Mesendoderm (in vitro differentiated cells): ENCODE results near the gene GRID2.

Experiments
- DNase-seq: peaks from one replicate; pipeline ENCODE4 v3.0.0; 2013
- H2AK5ac ChIP-seq: 2 replicates; pipeline ENCODE4 v1.6.1; 2013; ENCODE audit warnings: low read length, inconsistent platforms
- H2BK120ac ChIP-seq: 2 replicates; pipeline ENCODE4 v1.6.1; 2013; ENCODE audit warnings: low read depth, mild to moderate bottlenecking, low read length, moderate library complexity, mixed read lengths
- H2BK15ac ChIP-seq: replicated peaks from 2 replicates; pipeline ENCODE4 v1.6.1; 2013; ENCODE audit warnings: low read depth, mild to moderate bottlenecking, moderate library complexity
- H2BK5ac ChIP-seq: 2 replicates; pipeline ENCODE4 v1.6.1; 2013; ENCODE audit warnings: low read length, inconsistent platforms
- H3K18ac ChIP-seq: 2 replicates; pipeline ENCODE4 v1.6.1; 2013; ENCODE audit warnings: mild to moderate bottlenecking, low read length, mixed read lengths
- H3K23ac ChIP-seq: one replicate; pipeline ENCODE4 v1.6.1; 2013; ENCODE audit warnings: low read length
- H3K27ac ChIP-seq: 2 replicates; pipeline ENCODE4 v1.5.1; 2013; ENCODE audit warnings: low read depth, mild to moderate bottlenecking, inconsistent platforms, low read length, moderate library complexity
- H3K27me3 ChIP-seq: 2 replicates; pipeline ENCODE4 v1.6.1; 2013; ENCODE audit warnings: low read length, control low read depth, mild to moderate bottlenecking, inconsistent platforms; ENCODE audit not compliant: insufficient read depth, poor library complexity
- H3K36me3 ChIP-seq: 2 replicates; pipeline ENCODE4 v1.6.1; 2013; ENCODE audit warnings: low read length, inconsistent platforms; ENCODE audit not compliant: control insufficient read depth, insufficient read depth
- H3K4ac ChIP-seq: one replicate; pipeline ENCODE4 v1.6.1; 2013; ENCODE audit warnings: low read depth, mild to moderate bottlenecking, low read length, moderate library complexity
- H3K4me1 ChIP-seq: 2 replicates; pipeline ENCODE4 v1.6.1; 2013; ENCODE audit warnings: low read depth, low read length, inconsistent platforms; ENCODE audit not compliant: control insufficient read depth
- H3K4me2 ChIP-seq: 2 replicates; pipeline ENCODE4 v1.6.1; 2013; ENCODE audit warnings: low read length
- H3K4me3 ChIP-seq: 2 replicates; pipeline ENCODE4 v1.5.1; 2013; ENCODE audit warnings: mild to moderate bottlenecking, low read length
- H3K56ac ChIP-seq: one replicate; pipeline ENCODE4 v1.6.1; 2013; ENCODE audit warnings: low read length
- H3K79me1 ChIP-seq: 2 replicates; pipeline ENCODE4 v1.6.1; 2013; ENCODE audit warnings: low read length, inconsistent platforms
- H3K79me2 ChIP-seq: 2 replicates; pipeline ENCODE4 v1.6.1; 2013; ENCODE audit warnings: mild to moderate bottlenecking, low read length; ENCODE audit not compliant: control insufficient read depth, insufficient read depth
- H3K9ac ChIP-seq: 2 replicates; pipeline ENCODE4 v1.6.1; 2013; ENCODE audit warnings: low read length, inconsistent platforms
- H4K5ac ChIP-seq: one replicate; pipeline ENCODE4 v1.6.1; 2013; ENCODE audit warnings: low read length
- H4K8ac ChIP-seq: one replicate; pipeline ENCODE4 v1.6.1; 2013; ENCODE audit warnings: low read depth, mild to moderate bottlenecking, control low read depth, low read length, moderate library complexity
- WGBS: extraction: QIAGEN DNeasy Blood & Tissue Kit; methylation state at CpG from one replicate; pipeline ENCODE4 v1.1.7; 2013; ENCODE audit warnings: low lambda C conversion rate, missing lambda C conversion rate; ENCODE audit not compliant: insufficient coverage; ENCODE audit errors: extremely low coverage; 5-methylcytosine and 5-hydroxymethylcytosine counted together

The GRID2 gene

GRCh38 chr4:93710847-93711430 lies 1407.2 kb downstream of the GRID2 start:
- H4K8ac ChIP-seq: no peak overlapping the region
- H3K9ac ChIP-seq: no peak overlapping the region
- H3K23ac ChIP-seq: no peak overlapping the region
- H3K4me1 ChIP-seq: no peaks in the 10 kb centered on the region
- no peak overlapping the region for H3K4ac ChIP-seq
- no peak overlapping the region for H2BK5ac ChIP-seq
- H3K27ac ChIP-seq: no peak overlapping the region
- no peak overlapping the region for H2BK120ac ChIP-seq
- H3K79me1 ChIP-seq: no peaks in the 10 kb centered on the region
- no peak overlapping the region for H3K4me3 ChIP-seq
- no peak overlapping the region for H3K4me2 ChIP-seq
- H3K27me3 ChIP-seq: no peaks in the 10 kb centered on the region
- WGBS: no CpG with 5 or more reads among the region's 2 CpGs
- H3K36me3 ChIP-seq: no peaks in the 10 kb centered on the region
- H4K5ac ChIP-seq: no peak overlapping the region
- no peak overlapping the region for H3K56ac ChIP-seq
- no peak overlapping the region for H2BK15ac ChIP-seq
- H3K79me2 ChIP-seq: no peaks in the 10 kb centered on the region
- no peak overlapping the region for H2AK5ac ChIP-seq
- peak; percentile 21 for DNase-seq
- no peak overlapping the region for H3K18ac ChIP-seq

- no peak overlapping the region for H4K8ac ChIP-seq
- DNase-seq: no peak
- H3K79me1 ChIP-seq: no peaks in the 10 kb centered on the region
- H3K36me3 ChIP-seq: no peaks in the 10 kb centered on the region
- H4K5ac ChIP-seq: no peak overlapping the region
- H2AK5ac ChIP-seq: no peak overlapping the region
- H3K4me3 ChIP-seq: no peak overlapping the region
- WGBS: no CpG with 5 or more reads among the region's 1 CpG
- no peak overlapping the region for H3K9ac ChIP-seq
- no peak overlapping the region for H3K27ac ChIP-seq
- no peak overlapping the region for H2BK120ac ChIP-seq
- H2BK15ac ChIP-seq: no peak overlapping the region
- no peak overlapping the region for H2BK5ac ChIP-seq
- no peak overlapping the region for H3K4ac ChIP-seq
- no peaks in the 10 kb centered on the region for H3K4me1 ChIP-seq
- no peaks in the 10 kb centered on the region for H3K79me2 ChIP-seq
- H3K56ac ChIP-seq: no peak overlapping the region
- no peaks in the 10 kb centered on the region for H3K27me3 ChIP-seq
- no peak overlapping the region for H3K23ac ChIP-seq
- H3K18ac ChIP-seq: no peak overlapping the region
- no peak overlapping the region for H3K4me2 ChIP-seq
Measured at GRCh38 chr4:93718233-93718632, 1414.5 kb downstream of the GRID2 start.

- Histone ChIP-seq H3K18ac (no peak overlapping the region), H3K79me2 (no peaks in the 10 kb centered on the region), H3K27me3 (no peaks in the 10 kb centered on the region), H3K23ac (no peak overlapping the region), H3K4me2 (no peak overlapping the region), H3K36me3 (no peaks in the 10 kb centered on the region), H3K9ac (no peak overlapping the region), H4K8ac (no peak overlapping the region), H3K4me3 (no peak overlapping the region), H2BK15ac (no peak overlapping the region), H2AK5ac (no peak overlapping the region), H3K79me1 (no peaks in the 10 kb centered on the region), H4K5ac (no peak overlapping the region), H3K27ac (no peak overlapping the region), H3K4ac (no peak overlapping the region), H3K56ac (no peak overlapping the region), H2BK5ac (no peak overlapping the region), H3K4me1 (no peaks in the 10 kb centered on the region), H2BK120ac (no peak overlapping the region)
- DNase-seq: no peak
Measured at GRCh38 chr4:93719552-93719951, 1415.8 kb downstream of the GRID2 start.

- no peak overlapping the region for H2BK15ac ChIP-seq
- no peak overlapping the region for H2BK120ac ChIP-seq
- no peak overlapping the region for H2BK5ac ChIP-seq
- H3K79me1 ChIP-seq: no peaks in the 10 kb centered on the region
- no peak overlapping the region for H3K4ac ChIP-seq
- no peak overlapping the region for H3K9ac ChIP-seq
- H3K79me2 ChIP-seq: no peaks in the 10 kb centered on the region
- no peaks in the 10 kb centered on the region for H3K36me3 ChIP-seq
- no peak overlapping the region for H4K8ac ChIP-seq
- no peak overlapping the region for H3K56ac ChIP-seq
- H3K4me2 ChIP-seq: no peak overlapping the region
- no peaks in the 10 kb centered on the region for H3K4me1 ChIP-seq
- no peak for DNase-seq
- H3K23ac ChIP-seq: no peak overlapping the region
- no peak overlapping the region for H3K4me3 ChIP-seq
- no CpG with 5 or more reads among the region's 1 CpG for WGBS
- H2AK5ac ChIP-seq: no peak overlapping the region
- H3K27ac ChIP-seq: no peak overlapping the region
- no peak overlapping the region for H4K5ac ChIP-seq
- no peak overlapping the region for H3K18ac ChIP-seq
- H3K27me3 ChIP-seq: no peaks in the 10 kb centered on the region
Measured at GRCh38 chr4:93722446-93722845, 1418.7 kb downstream of the GRID2 start.

- H3K4ac ChIP-seq: no peak overlapping the region
Measured at GRCh38 chr4:93730251-93730650, 1426.5 kb downstream of the GRID2 start.

DNA sequence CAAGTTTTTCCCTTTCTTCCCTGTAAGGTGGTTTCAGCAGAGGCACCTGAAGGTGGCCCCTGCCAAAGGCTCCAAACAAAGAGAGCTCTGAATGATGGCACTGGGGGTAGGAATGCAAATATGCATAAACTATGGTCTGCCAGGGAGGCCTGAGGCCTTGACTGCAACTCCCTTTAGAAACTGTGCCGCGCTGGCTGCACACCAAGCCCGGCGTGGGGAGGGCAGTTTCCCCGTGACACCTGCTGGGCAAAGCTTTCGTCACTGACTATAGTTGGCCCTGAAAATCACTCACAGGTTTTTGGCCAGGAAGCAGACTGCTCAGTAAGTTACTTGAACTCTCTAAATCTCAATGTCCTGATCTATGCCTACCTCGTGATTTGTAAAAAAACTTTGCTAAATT lies 1427.0 kb downstream of the GRID2 start:
- Histone ChIP-seq H3K79me2 (no peaks in the 10 kb centered on the region), H4K5ac (no peak overlapping the region), H2AK5ac (no peak overlapping the region), H3K56ac (no peak overlapping the region), H2BK15ac (no peak overlapping the region), H3K27ac (no peak overlapping the region), H3K36me3 (no peaks in the 10 kb centered on the region), H3K9ac (no peak overlapping the region), H3K4me1 (peaks cover 2% of the 10 kb centered on the region), H3K4me2 (no peak overlapping the region), H2BK120ac (no peak overlapping the region), H3K18ac (no peak overlapping the region), H3K4ac (no peak overlapping the region), H3K4me3 (no peak overlapping the region), H3K79me1 (no peaks in the 10 kb centered on the region), H4K8ac (no peak overlapping the region), H2BK5ac (no peak overlapping the region), H3K27me3 (no peaks in the 10 kb centered on the region), H3K23ac (no peak overlapping the region)
- no peak for DNase-seq
- WGBS: no CpG with 5 or more reads among the region's 7 CpGs

More at GRCh38 chr4:93730251-93730650, 1426.5 kb downstream of the GRID2 start:
- peaks cover 2% of the 10 kb centered on the region for H3K4me1 ChIP-seq
- H2BK5ac ChIP-seq: no peak overlapping the region
- no peak overlapping the region for H3K27ac ChIP-seq
- H3K18ac ChIP-seq: no peak overlapping the region
- H3K9ac ChIP-seq: no peak overlapping the region
- no peak overlapping the region for H2BK120ac ChIP-seq
- WGBS: no CpG with 5 or more reads among the region's 1 CpG
- no peaks in the 10 kb centered on the region for H3K27me3 ChIP-seq
- no peaks in the 10 kb centered on the region for H3K79me1 ChIP-seq
- no peak overlapping the region for H3K56ac ChIP-seq
- H3K79me2 ChIP-seq: no peaks in the 10 kb centered on the region
- no peak overlapping the region for H3K4me3 ChIP-seq
- H3K4me2 ChIP-seq: no peak overlapping the region
- peak; percentile 56 for DNase-seq
- H2AK5ac ChIP-seq: no peak overlapping the region
- no peak overlapping the region for H4K8ac ChIP-seq
- no peak overlapping the region for H2BK15ac ChIP-seq
- H3K36me3 ChIP-seq: no peaks in the 10 kb centered on the region
- no peak overlapping the region for H4K5ac ChIP-seq
- no peak overlapping the region for H3K23ac ChIP-seq
